Erythroblast (primary cell): ENCODE measurements around the gene NUDT14.

Experiments
- GATA1 ChIP-seq: IDR thresholded peaks from 2 replicates; pipeline ENCODE4 v1.6.1; 2011; ENCODE audit warnings: low read depth, mild to moderate bottlenecking, control low read depth, low read length, moderate library complexity
- POLR2A ChIP-seq: IDR thresholded peaks from 2 replicates; pipeline ENCODE4 v1.6.1; 2011; ENCODE audit warnings: mild to moderate bottlenecking, low read length

GRCh38 chr14:105213361-105213760 lies 32.2 kb upstream of the NUDT14 start:
- TF ChIP-seq POLR2A (no peak), GATA1 (no peak)
